Motor neuron (in vitro differentiated cells): Measurements from ENCODE around the gene MMP7. TPM values are rescaled to one million over a fixed set of nuclear protein-coding genes. Genes with fewer than 3 reads are reported as not detected.

Experiments used
- ATAC-seq, 8 experiments: fragments of 200-7000 bp; cut with Tn5 transposase; replicated peaks in 6 of 8; 2 replicates each; pipeline ENCODE4 v1.8.0; 2021; ENCODE audit warnings: mild to moderate bottlenecking in 8 of 8, moderate library complexity in 8 of 8
- H3K27ac ChIP-seq, 2 donors: fragments of 250-450 bp; sonication (Bioruptor Pico); 2 replicates each; pipeline ENCODE4 v1.9.0; 2021; ENCODE audit warnings: antibody characterized with exemption in 2 of 2, mild to moderate bottlenecking in 2 of 2, moderate library complexity in 1 of 2
- H3K4me1 ChIP-seq, 2 donors: fragments of 250-450 bp; sonication (Bioruptor Pico); replicated peaks in 1 of 2; 2 replicates each; pipeline ENCODE4 v1.6.1; 2021; ENCODE audit warnings: antibody characterized with exemption in 2 of 2, mild to moderate bottlenecking in 2 of 2, moderate library complexity in 1 of 2
- H3K4me3 ChIP-seq, 5 donors: fragments of 250-450 bp; sonication (Bioruptor Pico); 2 replicates each; pipeline ENCODE4 v1.9.0; 2021; ENCODE audit warnings: antibody characterized with exemption in 5 of 5, mild to moderate bottlenecking in 5 of 5, moderate library complexity in 4 of 5
- WGBS, 10 experiments: fragments of 450-650 bp; shearing (Covaris generic); methylation state at CpG; one replicate each; pipeline ENCODE4 v1.0.0; 2022; 5-methylcytosine and 5-hydroxymethylcytosine counted together
- in situ Hi-C, 9 experiments: fragments of 400-800 bp; cut with MboI; loops; one replicate each; pipeline ENCODE4 v1.15.0; 2021; ENCODE audit warnings: low sequenced_read_pairs in 9 of 9, low pct_unique_long_range_greater_than_20kb in 2 of 9; ENCODE audit not compliant: unreplicated experiment in 9 of 9
- total RNA-seq, 8 experiments: library from RNA; unstranded; fragments of 300-600 nt; gene quantifications; 2 replicates each; pipeline versions ENCODE4 v1.2.3 to v1.2.4, GENCODE V29; 2022

Gene MMP7
- total RNA-seq, 8 experiments from 2014 or later: 0.86 TPM; not detected in 7

DNA sequence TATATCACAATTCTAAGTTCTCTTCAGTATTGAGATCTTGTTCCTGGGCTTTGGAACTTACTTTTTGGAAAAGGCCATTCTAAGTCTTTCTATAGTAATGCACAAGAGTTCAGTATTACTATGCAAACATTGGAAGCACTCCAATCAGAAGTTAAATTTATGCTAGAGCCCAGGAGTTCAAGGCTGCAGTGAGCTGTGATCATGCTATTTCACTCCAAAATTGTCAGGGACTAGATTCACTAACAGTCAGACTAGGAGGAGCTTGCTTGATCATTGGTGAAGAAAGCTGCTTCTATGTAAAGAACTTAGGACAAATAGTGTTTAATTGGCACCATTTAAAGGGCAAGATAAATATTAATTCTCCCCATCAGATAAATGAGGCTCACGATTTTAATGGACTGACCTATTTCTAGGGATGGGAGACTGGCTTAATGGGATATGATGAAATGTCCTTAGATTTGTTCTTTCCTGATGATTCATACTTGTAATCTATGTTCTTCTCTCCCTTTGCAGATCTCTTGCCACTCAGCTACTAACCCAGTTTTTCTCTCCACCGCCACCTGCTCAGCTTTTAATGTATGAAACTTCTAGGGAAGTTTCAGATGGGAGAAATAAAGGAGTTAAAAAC, 45.3 kb downstream of the MMP7 start:
- in situ Hi-C loops: loop anchor here in 3 of 9 experiments (25.0 kb wide), 1 partner anchor 98 kb away; no protein-coding TSS in a partner anchor
- peak in 3 of 8 experiments; percentile 22 to 43 (median 26) for ATAC-seq
- Histone ChIP-seq H3K4me1 (no peaks in the 10 kb centered on the region), H3K4me3 (no peak overlapping the region), H3K27ac (no peak overlapping the region)
- WGBS, 10 experiments: 75 to 100% (median 83%) methylated on average over 1 to 2 of the region's 2 CpGs; no CpG with 5 or more reads in 1 of the 10 experiments

DNA sequence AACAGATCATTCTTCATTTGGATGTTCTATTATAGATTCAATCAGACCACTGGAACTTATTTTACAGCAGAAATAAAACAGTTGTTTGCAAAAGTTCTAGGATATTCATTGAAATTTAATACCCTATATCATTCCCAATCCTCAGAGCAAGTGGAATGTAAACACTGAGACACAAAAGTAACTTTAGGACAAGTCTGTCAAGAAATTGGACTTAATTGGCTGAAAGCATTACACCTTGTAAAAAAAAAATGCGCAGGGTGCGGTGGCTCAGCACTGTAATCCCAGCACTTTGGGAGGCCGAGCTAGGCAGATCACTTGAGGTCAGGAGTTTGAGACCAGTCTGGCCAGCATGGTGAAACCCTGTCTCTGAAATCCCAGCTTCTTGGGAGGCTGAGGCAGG, 48.1 kb downstream of the MMP7 start:
- 62 to 100% (median 94%) methylated on average over 1 to 3 of the region's 3 CpGs; no CpG with 5 or more reads in 5 of the 10 experiments for WGBS, 10 experiments
- peaks cover 9 to 20% of the 10 kb centered on the region in 2 donors for H3K4me1 ChIP-seq
- in situ Hi-C loops: loop anchor here in 3 of 9 experiments (25.0 kb wide), 1 partner anchor 95 kb away; no protein-coding TSS in a partner anchor
- no peak overlapping the region for H3K4me3 ChIP-seq
- H3K27ac ChIP-seq: no peak overlapping the region
- ATAC-seq: no peak

DNA sequence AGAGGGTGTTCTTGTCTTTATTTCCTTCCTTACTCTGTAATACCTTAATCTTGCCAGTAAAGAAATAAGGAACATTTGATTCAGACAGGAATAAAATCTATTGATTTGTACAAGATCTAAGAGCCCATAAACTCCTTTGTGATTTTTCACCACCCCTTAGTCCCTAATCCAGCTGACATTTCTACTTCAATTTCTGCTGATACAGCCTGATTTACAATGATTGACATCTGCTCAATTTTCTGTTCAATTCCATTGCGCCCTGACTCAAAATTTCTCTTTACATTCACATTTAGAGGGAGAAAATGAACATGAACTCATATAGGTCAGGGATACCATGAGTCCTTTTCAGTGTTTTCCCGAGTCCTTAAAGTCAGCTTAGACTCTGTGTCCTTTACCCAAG, 50.8 kb downstream of the MMP7 start:
- in situ Hi-C loops: loop anchor here in 3 of 9 experiments (25.0 kb wide), 1 partner anchor 92 kb away; no protein-coding TSS in a partner anchor
- no peak for ATAC-seq

DNA sequence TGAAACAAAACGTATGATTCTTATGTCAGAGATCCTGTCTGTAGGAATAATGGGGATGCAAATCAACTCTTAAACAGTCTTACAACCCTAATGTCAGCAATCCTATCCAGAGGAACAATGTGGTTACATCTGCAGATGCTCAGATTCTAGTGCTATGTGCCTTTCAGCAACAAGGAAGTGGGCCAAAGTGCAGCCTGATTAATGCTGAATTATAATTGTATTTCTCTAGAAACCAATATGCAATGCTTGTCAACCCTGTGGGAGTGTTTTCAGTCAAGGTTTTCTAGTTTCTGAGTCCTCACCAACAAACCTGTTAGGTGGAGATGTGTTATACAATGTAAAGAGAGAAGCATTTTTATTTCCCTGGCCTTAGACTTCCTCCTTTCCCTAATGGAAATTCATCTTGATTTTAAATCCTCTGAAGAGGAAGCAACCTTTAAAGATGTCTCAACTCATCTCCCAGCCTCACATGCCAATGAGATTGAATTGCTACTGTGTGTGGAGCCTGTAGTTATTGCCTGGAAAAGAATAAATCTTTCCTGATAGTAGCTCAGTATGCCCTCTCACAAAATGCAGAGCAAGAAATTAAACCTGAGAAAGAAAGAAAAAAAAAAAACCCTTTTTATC, 51.8 kb downstream of the MMP7 start:
- WGBS, 10 experiments: 0 to 60% (median 28%) methylated on average over 1 of the region's 1 CpG; no CpG with 5 or more reads in 6 of the 10 experiments
- H3K4me1 ChIP-seq: peaks cover 9 to 20% of the 10 kb centered on the region in 2 donors
- H3K4me3 ChIP-seq: no peak overlapping the region
- ATAC-seq: peak in 3 of 8 experiments; percentile 30 to 75 (median 45)
- no peak overlapping the region for H3K27ac ChIP-seq
- in situ Hi-C loops: loop anchor here in 3 of 9 experiments (25.0 kb wide), 1 partner anchor 91 kb away; no protein-coding TSS in a partner anchor

More for the DNA sequence above, 50.8 kb downstream of the MMP7 start:
- WGBS, 10 experiments: 80 to 100% (median 95%) methylated on average over 1 to 2 of the region's 2 CpGs; no CpG with 5 or more reads in 2 of the 10 experiments
- H3K4me3 ChIP-seq: no peak overlapping the region
- H3K27ac ChIP-seq: no peak overlapping the region
- peaks cover 9 to 20% of the 10 kb centered on the region in 2 donors for H3K4me1 ChIP-seq

DNA sequence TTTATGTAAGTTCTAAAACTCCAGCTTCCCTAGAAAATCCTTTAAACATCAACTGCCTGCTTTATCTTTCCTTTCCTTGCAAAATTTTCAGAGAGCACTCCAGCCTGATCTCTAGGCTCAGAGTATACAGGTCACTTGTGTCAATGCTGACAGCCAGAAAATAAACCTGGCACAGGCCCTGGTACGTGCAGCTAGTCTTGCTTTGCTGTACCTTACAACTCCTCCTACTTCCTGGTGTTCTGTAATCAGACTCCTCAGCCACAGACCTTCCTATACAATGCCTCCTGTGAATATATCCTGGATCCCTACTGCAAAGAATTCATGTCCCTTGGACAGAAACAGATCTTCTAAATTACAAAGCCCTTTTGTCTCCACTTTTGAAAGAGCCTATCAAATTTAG, 53.7 kb downstream of the MMP7 start:
- ATAC-seq: peak in 1 of 8 experiments; percentile 47
- no peak overlapping the region for H3K27ac ChIP-seq
- 0 to 100% (median 25%) methylated on average over 1 of the region's 1 CpG; no CpG with 5 or more reads in 5 of the 10 experiments for WGBS, 10 experiments
- H3K4me1 ChIP-seq: peaks cover 9 to 20% of the 10 kb centered on the region in 2 donors
- in situ Hi-C loops: loop anchor here in 3 of 9 experiments (25.0 kb wide), 1 partner anchor 90 kb away; no protein-coding TSS in a partner anchor
- no peak overlapping the region for H3K4me3 ChIP-seq

DNA sequence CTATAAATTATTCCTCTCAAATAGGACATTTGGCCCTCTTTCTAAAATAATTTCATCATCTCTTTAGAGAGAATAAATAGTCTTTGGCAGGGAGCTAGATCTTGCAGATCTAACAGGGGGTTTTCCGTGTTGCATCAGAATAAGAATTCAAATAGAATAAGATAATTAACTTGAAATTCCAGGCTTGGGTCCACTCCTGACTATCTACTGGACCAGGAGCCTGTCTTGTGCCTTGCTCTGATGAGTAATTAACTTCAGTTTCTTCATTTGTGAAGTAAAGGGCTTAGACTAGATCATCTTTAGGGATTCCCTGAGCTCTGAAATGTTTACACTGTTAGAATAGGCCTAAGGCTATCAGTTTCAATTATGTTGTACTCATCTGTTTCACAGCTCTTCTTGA, 54.5 kb downstream of the MMP7 start:
- peak in 3 of 8 experiments; percentile 37 to 68 (median 45) for ATAC-seq
- Histone ChIP-seq H3K4me1 (peaks cover 9 to 20% of the 10 kb centered on the region in 2 donors), H3K4me3 (no peak overlapping the region), H3K27ac (no peak overlapping the region)
- in situ Hi-C loops: loop anchor here in 3 of 9 experiments (25.0 kb wide), 1 partner anchor 89 kb away; no protein-coding TSS in a partner anchor
- 50 to 100% (median 71%) methylated on average over 1 of the region's 1 CpG; no CpG with 5 or more reads in 1 of the 10 experiments for WGBS, 10 experiments

DNA sequence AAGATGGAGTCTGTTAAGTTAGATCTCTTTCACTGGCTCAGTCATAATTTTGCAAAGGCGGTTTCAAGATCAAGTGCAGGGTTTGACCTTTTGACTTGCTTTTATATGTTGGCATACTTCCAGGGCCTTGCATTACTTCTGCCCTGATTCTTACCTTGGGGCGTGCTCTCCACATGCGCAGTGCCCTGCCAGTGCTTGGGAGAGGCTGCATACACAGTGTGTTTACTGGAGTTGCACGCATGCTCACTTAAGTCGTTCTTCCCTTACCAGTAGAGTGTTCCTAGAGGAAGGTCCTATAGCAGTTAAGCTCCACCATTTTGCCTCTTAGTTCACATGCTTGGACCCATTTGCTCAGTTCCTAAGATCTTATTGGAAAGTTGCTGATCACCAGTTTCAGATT, 57.0 kb downstream of the MMP7 start:
- 43 to 100% (median 90%) methylated on average over 1 to 4 of the region's 5 CpGs; no CpG with 5 or more reads in 1 of the 10 experiments for WGBS, 10 experiments
- Histone ChIP-seq H3K4me1 (peaks cover 4 to 8% of the 10 kb centered on the region in 2 donors), H3K4me3 (no peak overlapping the region), H3K27ac (no peak overlapping the region)
- in situ Hi-C loops: no loop called here
- peak in 3 of 8 experiments; percentile 62 to 93 (median 91) for ATAC-seq

DNA sequence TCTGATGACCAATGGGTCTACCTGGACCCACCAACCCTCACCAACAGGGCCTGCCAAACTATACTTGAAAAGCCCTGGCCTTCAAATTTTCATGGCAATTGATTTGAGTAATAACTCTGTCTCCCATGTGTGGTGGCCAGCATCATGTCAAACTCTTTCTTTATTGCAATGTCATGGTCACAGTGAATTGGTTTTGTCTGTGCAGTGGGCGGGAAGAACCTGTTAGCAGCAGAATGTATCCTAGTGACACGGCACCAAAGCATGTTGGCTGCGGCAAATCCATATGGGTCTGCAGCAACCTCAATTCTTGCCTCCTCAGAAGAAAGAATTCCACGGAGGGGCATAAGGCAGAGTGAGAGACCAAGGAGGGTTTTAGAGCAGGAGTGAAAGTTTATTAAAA, 58.4 kb downstream of the MMP7 start:
- in situ Hi-C loops: no loop called here
- no peak for ATAC-seq
- Histone ChIP-seq H3K27ac (no peak overlapping the region), H3K4me3 (no peak overlapping the region), H3K4me1 (no peaks in the 10 kb centered on the region)
- WGBS, 10 experiments: 75 to 100% (median 100%) methylated on average over 1 to 4 of the region's 4 CpGs; no CpG with 5 or more reads in 2 of the 10 experiments

DNA sequence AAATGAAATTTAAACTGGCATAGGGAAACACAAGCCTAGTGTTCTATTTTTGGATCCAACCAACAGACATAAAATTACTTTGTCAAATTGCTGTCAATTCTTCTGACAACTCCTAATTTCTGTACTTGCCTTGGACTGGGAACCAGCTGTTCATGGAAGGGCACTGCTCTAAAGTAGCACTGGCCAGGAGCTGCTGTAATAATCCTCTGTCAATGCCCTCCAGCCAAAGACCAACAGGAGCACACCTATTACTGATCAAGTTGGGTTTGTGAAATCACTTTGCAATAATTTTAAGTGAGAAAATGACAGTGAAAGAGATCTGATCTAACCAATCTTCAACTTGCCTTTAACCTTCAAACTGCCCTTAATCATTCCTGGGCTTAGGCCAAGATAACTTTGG, 59.1 kb downstream of the MMP7 start:
- in situ Hi-C loops: no loop called here
- Histone ChIP-seq H3K4me3 (no peak overlapping the region), H3K4me1 (no peaks in the 10 kb centered on the region), H3K27ac (no peak overlapping the region)
- no peak for ATAC-seq

Other genes with a start within 250 kb of the MMP7 start
- gene BIRC3, start 213.3 kb downstream of the MMP7 start, total RNA-seq: 1 to 10 TPM in 2 of 8 experiments, under 1 TPM in 6; 0.11 to 2.2 (median 0.49) TPM
- 10 to 100 TPM; 22.1 to 65.0 (median 49.4) TPM for gene BIRC2, start 183.5 kb downstream of the MMP7 start, total RNA-seq
- gene TMEM123, start 78.0 kb downstream of the MMP7 start, total RNA-seq: 100 to 1,000 TPM in 2 of 8 experiments, 10 to 100 TPM in 6; 18.3 to 123 (median 60.0) TPM
- gene MMP20, start 94.6 kb upstream of the MMP7 start, total RNA-seq: not detected
- gene MMP27, start 175.0 kb upstream of the MMP7 start, total RNA-seq: under 1 TPM in 1 of 8 experiments, not detected in 7; 0.20 TPM
- gene MMP8, start 194.2 kb upstream of the MMP7 start, total RNA-seq: under 1 TPM in 5 of 8 experiments, not detected in 3; 0.10 to 0.32 (median 0.21) TPM
- gene MMP10, start 249.9 kb upstream of the MMP7 start, total RNA-seq: 1 to 10 TPM in 1 of 8 experiments, not detected in 7; 1.9 TPM